Gastrocnemius medialis (tissue), 4 donors: ENCODE results near the gene HSP90AB1. TPM values are rescaled to one million over a fixed set of nuclear protein-coding genes. Genes with fewer than 3 reads are reported as not detected.

ENCODE experiments used
- ATAC-seq, 2 donors: fragments of 150-250 bp; one replicate each; pipeline ENCODE4 v1.9.1; 2016
- DNase-seq, 2 donors: peaks; one replicate each; pipeline ENCODE4 v3.0.0-alpha.2; 2019
- H3K27ac ChIP-seq, 4 donors: fragments of 200-600 bp; sonication (generic); 1 replicate in 1 of 4; 2 replicates in 3 of 4; pipeline ENCODE4 v1.5.1; 2016 to 2018; ENCODE audit warnings: mild to moderate bottlenecking in 2 of 4, moderate library complexity in 1 of 4
- H3K27me3 ChIP-seq, 3 donors: fragments of 200-600 bp; sonication (generic) in 2 of 3; 1 replicate in 1 of 3; 2 replicates in 2 of 3; pipeline versions ENCODE4 v1.5.1 to v1.6.0; 2016 to 2019; ENCODE audit warnings: mild to moderate bottlenecking in 1 of 3, moderate library complexity in 1 of 3
- H3K36me3 ChIP-seq, 2 donors: fragments of 200-600 bp; sonication (generic) in 1 of 2; one replicate each; pipeline ENCODE4 v1.5.1; 2017 to 2018
- H3K4me1 ChIP-seq, 2 donors: fragments of 200-600 bp; sonication (generic) in 1 of 2; one replicate each; pipeline ENCODE4 v1.5.1; 2016 to 2017; ENCODE audit warnings: mild to moderate bottlenecking in 2 of 2
- H3K4me3 ChIP-seq, 4 donors: fragments of 200-600 bp; sonication (generic) in 3 of 4; 1 replicate in 1 of 4; 2 replicates in 3 of 4; pipeline ENCODE4 v1.5.1; 2016 to 2019; ENCODE audit warnings: mild to moderate bottlenecking in 2 of 4
- H3K9me3 ChIP-seq, 3 donors: fragments of 200-600 bp; sonication (generic) in 2 of 3; 1 replicate in 1 of 3; 2 replicates in 2 of 3; pipeline ENCODE4 v1.5.1; 2016 to 2019
- POLR2A ChIP-seq, 2 donors: fragments of 450-650 bp; IDR thresholded peaks; one replicate each; pipeline ENCODE4 v1.6.1; 2017; ENCODE audit warnings: antibody characterized with exemption in 2 of 2, mild to moderate bottlenecking in 2 of 2, moderate library complexity in 2 of 2
- in situ Hi-C, 4 donors: fragments of 200-750 bp; cut with MboI; loops; one replicate each; pipeline versions ENCODE4 v1.15.0 to v1.8.0; 2017; ENCODE audit warnings: low sequenced_read_pairs in 4 of 4
- intact Hi-C: fragments of 100-400 bp; cut with DNase I; formaldehyde crosslinking; loops from one replicate; pipeline ENCODE4 v1.15.1; 2023; ENCODE audit warnings: low total_unique reads
- total RNA-seq, 4 donors: library from RNA; depleted of rRNA; stranded (reverse); fragments of >200 nt; gene quantifications; one replicate each; pipeline versions ENCODE4 v1.1.0 to v1.2.3, GENCODE V29; 2016
- TF ChIP-seq, protein P1 (sequence below), 5 experiments: fragments of 450-650 bp in 3 of 5; fragments of 200-600 bp in 2 of 5; sonication (generic) in 2 of 5; IDR thresholded peaks in 4 of 5; conservative IDR thresholded peaks in 1 of 5; 1 replicate in 4 of 5; 2 replicates in 1 of 5; pipeline ENCODE4 v1.5.1; 2016 to 2019; ENCODE audit warnings: antibody characterized with exemption in 5 of 5, mild to moderate bottlenecking in 3 of 5, moderate library complexity in 3 of 5

HSP90AB1 gene
- total RNA-seq, 4 donors from 2014 or later = 878 to 1,576 (median 1,106) TPM

DNA sequence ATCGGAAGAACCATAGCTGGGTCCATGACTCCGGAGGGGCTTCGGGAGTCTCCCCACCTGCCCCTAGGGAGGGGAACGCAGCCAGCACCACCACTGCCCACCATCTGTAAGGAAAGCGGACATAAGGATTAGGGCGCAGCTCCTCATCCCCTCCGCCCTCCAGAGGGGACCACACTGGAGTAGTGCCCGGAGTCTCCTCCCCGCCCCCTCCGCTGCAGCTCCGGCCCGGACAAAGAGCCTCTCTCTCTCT, 9.8 kb downstream of the HSP90AB1 start:
- peak overlapping the region; percentile 87 to 97 (median 92) for H3K27ac ChIP-seq
- no peak for TF ChIP-seq POLR2A (IDR thresholded peaks at IDR 0.05)
- TF ChIP-seq, protein P1, sequence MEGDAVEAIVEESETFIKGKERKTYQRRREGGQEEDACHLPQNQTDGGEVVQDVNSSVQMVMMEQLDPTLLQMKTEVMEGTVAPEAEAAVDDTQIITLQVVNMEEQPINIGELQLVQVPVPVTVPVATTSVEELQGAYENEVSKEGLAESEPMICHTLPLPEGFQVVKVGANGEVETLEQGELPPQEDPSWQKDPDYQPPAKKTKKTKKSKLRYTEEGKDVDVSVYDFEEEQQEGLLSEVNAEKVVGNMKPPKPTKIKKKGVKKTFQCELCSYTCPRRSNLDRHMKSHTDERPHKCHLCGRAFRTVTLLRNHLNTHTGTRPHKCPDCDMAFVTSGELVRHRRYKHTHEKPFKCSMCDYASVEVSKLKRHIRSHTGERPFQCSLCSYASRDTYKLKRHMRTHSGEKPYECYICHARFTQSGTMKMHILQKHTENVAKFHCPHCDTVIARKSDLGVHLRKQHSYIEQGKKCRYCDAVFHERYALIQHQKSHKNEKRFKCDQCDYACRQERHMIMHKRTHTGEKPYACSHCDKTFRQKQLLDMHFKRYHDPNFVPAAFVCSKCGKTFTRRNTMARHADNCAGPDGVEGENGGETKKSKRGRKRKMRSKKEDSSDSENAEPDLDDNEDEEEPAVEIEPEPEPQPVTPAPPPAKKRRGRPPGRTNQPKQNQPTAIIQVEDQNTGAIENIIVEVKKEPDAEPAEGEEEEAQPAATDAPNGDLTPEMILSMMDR (IDR thresholded peaks at IDR 0.05 in 4 of 5, conservative IDR thresholded peaks at IDR 0.05 in 1 of 5) = no peak
- peak overlapping the region; percentile 77 to 99 (median 88) for H3K4me3 ChIP-seq
- H3K4me1 ChIP-seq = peaks cover 8 to 12% of the 10 kb centered on the region in 2 donors
- H3K9me3 ChIP-seq = no peaks in the 10 kb centered on the region
- no peak for ATAC-seq
- no peaks in the 10 kb centered on the region for H3K27me3 ChIP-seq
- H3K36me3 ChIP-seq = peaks cover 2 to 40% of the 10 kb centered on the region in 2 donors
- intact Hi-C loops (loop anchor here (1.0 kb wide), 3 partner anchors 8 to 84 kb away; no protein-coding TSS in a partner anchor), in situ Hi-C loops (no loop called here)
- DNase-seq = no peak

DNA sequence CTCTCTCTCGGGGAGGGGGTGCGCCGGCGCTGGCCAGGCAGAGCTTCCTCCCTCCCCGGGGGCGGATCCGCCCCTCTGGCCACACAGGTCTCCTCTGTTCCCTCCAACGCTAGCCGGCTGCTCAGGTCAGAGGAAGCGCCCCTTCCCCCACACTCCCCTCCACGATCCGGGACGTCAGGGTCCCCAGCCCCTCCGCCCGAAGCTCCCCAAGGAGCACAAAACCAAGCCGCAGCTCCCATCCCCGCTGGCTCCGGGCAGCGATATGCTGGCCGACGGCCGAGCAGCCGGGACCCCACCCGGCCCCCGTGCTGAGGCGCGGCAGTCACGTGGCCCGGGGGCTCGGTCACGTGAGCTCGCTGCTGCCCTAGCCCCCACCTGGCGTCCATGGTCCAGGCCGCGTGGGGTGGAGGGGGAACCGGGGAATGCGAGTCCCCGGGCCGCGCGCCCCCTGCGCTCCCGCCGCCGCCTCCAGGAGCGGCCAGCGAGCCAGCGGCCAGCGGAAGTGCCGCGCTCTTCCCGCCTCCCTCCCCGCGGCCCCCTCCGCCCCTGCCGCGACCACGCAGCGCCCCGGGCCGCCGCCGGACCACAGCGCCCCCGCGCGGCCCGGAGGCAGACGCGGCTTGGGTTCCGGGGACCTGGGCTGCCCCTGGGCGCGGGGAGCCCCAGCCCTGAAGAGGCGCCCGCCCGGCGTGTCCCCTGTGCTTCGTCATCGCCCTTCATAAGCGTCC, 10.3 kb downstream of the HSP90AB1 start, which contains the start of gene SLC35B2:
SLC35B2 (minus strand) TSS at position 504 of the 728 bp plus-strand sequence; CDS start at position 386, 118 bp downstream.
- peak; percentile 75 to 77 for TF ChIP-seq POLR2A (IDR thresholded peaks at IDR 0.05)
- TF ChIP-seq, protein P1 (IDR thresholded peaks at IDR 0.05 in 4 of 5, conservative IDR thresholded peaks at IDR 0.05 in 1 of 5) = peak; percentile 54 to 99 (median 90)
- intact Hi-C loops (loop anchor here (1.0 kb wide), 2 partner anchors 23 to 85 kb away; no protein-coding TSS in a partner anchor), in situ Hi-C loops (no loop called here)
- Histone ChIP-seq H3K27me3 (no peaks in the 10 kb centered on the region), H3K4me3 (peak within 1 kb of the TSS; percentile 77 to 99 (median 88)), H3K27ac (peak within 1 kb of the TSS; percentile 87 to 97 (median 92)), H3K9me3 (no peaks in the 10 kb centered on the region), H3K4me1 (peaks cover 8 to 12% of the 10 kb centered on the region in 2 donors), H3K36me3 (peaks cover 2 to 35% of the 10 kb centered on the region in 2 donors)
- peak in 1 of 2 donors; percentile 58 for DNase-seq
- peak; percentile 73 to 81 for ATAC-seq

DNA sequence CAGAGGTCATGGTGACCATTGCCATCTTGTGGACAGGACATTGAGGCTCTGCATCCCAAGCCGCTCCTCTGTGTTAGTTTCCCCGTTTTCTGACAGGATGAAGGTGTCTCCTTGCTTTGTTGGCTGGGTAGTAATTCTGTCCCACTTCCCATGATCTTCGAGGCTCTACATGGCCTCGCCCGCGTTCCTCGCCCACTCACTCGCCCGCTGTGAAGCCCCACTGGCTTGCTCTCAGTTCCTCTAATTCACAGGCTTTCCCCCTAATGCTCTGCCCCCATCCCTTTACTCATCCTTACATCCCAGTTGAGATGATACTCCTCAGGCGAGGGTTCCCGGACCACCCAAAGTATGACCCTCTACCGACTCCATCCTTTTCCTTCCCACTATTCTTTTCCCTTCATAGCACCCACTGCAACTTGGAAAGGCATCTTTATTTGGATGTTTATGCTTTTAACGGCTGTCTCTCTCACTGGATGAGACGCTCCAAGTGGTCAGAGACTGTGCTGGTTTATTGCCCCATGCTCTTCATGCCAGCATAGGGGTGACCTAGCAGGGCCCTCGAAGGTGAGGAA, 10.9 kb downstream of the HSP90AB1 start:
- Histone ChIP-seq H3K27me3 (no peaks in the 10 kb centered on the region), H3K9me3 (no peaks in the 10 kb centered on the region), H3K4me3 (peak overlapping the region; percentile 77 to 99 (median 88)), H3K4me1 (peaks cover 9 to 12% of the 10 kb centered on the region in 2 donors), H3K36me3 (peaks cover 2 to 29% of the 10 kb centered on the region in 2 donors), H3K27ac (peak overlapping the region; percentile 87 to 97 (median 92))
- DNase-seq = no peak
- no peak for TF ChIP-seq POLR2A (IDR thresholded peaks at IDR 0.05)
- TF ChIP-seq, protein P1 (IDR thresholded peaks at IDR 0.05 in 4 of 5, conservative IDR thresholded peaks at IDR 0.05 in 1 of 5) = peak in 1 of 5 experiments; percentile 6
- in situ Hi-C loops = no loop called here
- no peak for ATAC-seq
- intact Hi-C loops = loop anchor here (1.0 kb wide), 2 partner anchors 24 to 86 kb away; no protein-coding TSS in a partner anchor

DNA sequence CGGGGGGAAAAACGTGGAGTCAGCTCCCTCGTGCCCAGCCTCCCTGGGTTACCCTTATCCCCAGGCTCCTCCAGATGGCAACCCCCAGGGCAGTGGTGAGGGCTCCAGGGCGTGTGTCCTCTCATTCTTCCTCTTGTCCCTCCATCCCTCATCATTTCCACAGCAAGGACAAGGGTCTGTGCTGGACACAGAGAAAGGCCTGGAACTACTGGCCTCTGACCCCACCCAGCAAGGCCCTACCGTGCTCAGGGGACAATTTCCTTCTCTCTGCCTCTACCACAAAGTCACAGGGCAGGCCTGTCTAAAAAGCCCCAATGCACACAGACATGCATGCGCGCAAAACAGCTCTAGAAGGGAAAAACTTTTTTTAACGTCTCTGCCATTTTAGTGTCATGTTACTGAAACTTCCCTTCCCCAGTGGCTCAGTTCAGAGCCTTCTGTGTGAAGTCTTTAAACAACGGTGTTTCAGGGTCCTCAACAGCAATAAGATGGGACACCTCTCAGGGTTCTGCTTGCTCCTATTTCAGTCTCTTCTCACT, 11.5 kb downstream of the HSP90AB1 start:
- peaks cover 2 to 23% of the 10 kb centered on the region in 2 donors for H3K36me3 ChIP-seq
- H3K9me3 ChIP-seq = no peaks in the 10 kb centered on the region
- in situ Hi-C loops = no loop called here
- no peak for TF ChIP-seq POLR2A (IDR thresholded peaks at IDR 0.05)
- TF ChIP-seq, protein P1 (IDR thresholded peaks at IDR 0.05 in 4 of 5, conservative IDR thresholded peaks at IDR 0.05 in 1 of 5) = no peak
- intact Hi-C loops = no loop called here
- no peak for ATAC-seq
- H3K27me3 ChIP-seq = no peaks in the 10 kb centered on the region
- peak overlapping the region in 2 of 4 donors; percentile 91 to 97 for H3K27ac ChIP-seq
- no peak for DNase-seq
- H3K4me1 ChIP-seq = peaks cover 15 to 17% of the 10 kb centered on the region in 2 donors
- H3K4me3 ChIP-seq = no peak overlapping the region
